ENCODE results near the gene BRI3.

GRCh38 chr7:98329100-98329790 is 47.8 kb downstream of the BRI3 start:
- TF ChIP-seq EZH2 (IDR thresholded peaks at IDR 0.05) (no peak), EZH2phosphoT487 (IDR thresholded peaks at IDR 0.05) (no peak)
- TF ChIP-seq, protein P1, sequence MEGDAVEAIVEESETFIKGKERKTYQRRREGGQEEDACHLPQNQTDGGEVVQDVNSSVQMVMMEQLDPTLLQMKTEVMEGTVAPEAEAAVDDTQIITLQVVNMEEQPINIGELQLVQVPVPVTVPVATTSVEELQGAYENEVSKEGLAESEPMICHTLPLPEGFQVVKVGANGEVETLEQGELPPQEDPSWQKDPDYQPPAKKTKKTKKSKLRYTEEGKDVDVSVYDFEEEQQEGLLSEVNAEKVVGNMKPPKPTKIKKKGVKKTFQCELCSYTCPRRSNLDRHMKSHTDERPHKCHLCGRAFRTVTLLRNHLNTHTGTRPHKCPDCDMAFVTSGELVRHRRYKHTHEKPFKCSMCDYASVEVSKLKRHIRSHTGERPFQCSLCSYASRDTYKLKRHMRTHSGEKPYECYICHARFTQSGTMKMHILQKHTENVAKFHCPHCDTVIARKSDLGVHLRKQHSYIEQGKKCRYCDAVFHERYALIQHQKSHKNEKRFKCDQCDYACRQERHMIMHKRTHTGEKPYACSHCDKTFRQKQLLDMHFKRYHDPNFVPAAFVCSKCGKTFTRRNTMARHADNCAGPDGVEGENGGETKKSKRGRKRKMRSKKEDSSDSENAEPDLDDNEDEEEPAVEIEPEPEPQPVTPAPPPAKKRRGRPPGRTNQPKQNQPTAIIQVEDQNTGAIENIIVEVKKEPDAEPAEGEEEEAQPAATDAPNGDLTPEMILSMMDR (IDR thresholded peaks at IDR 0.05), result no peak
